HepG2 (cell line): Measurements from ENCODE around the gene GPR152. TPM values are rescaled to one million over a fixed set of nuclear protein-coding genes. Genes with fewer than 3 reads are reported as not detected.

Experiments used
- CHCHD3 ChIP-seq: sonication (generic); formaldehyde crosslinking; IDR thresholded peaks from 2 replicates; pipeline ENCODE4 v1.8.0; 2022; ENCODE audit warnings: mild to moderate bottlenecking, missing genetic modification reagents, moderate library complexity
- CREB1 ChIP-seq, 2 experiments: fragments of 450-650 bp in 1 of 2; IDR thresholded peaks; 2 replicates each; pipeline ENCODE4 v1.6.1; 2016 to 2017; ENCODE audit warnings: control low read depth in 1 of 2, mild to moderate bottlenecking in 1 of 2, missing compliant biosample characterization in 1 of 2, missing genetic modification characterization in 1 of 2
- GABPB1 ChIP-seq: IDR thresholded peaks from 2 replicates; pipeline ENCODE4 v1.6.1; 2016; ENCODE audit warnings: mild to moderate bottlenecking, missing genetic modification reagents, moderate library complexity, missing compliant biosample characterization
- GATAD2A ChIP-seq: IDR thresholded peaks from 2 replicates; pipeline ENCODE4 v1.6.1; 2016
- HCFC1 ChIP-seq: fragments of 150-350 bp; IDR thresholded peaks from 2 replicates; pipeline ENCODE4 v1.6.1; 2014; ENCODE audit warnings: low read depth, low read length
- HNF4A ChIP-seq: sonication (generic); formaldehyde crosslinking; IDR thresholded peaks from 2 replicates; pipeline ENCODE4 v1.4.0; 2020; ENCODE audit warnings: missing genetic modification reagents
- HNRNPK ChIP-seq: fragments of 200-400 bp; formaldehyde crosslinking; IDR thresholded peaks from 2 replicates; pipeline ENCODE4 v1.6.1; 2018; ENCODE audit warnings: low read length, low read depth, moderate library complexity, mild to moderate bottlenecking; ENCODE audit not compliant: poor library complexity, severe bottlenecking
- NKX3-1 ChIP-seq: sonication (generic); formaldehyde crosslinking; IDR thresholded peaks from 2 replicates; pipeline ENCODE4 v1.5.0; 2020; ENCODE audit warnings: missing genetic modification reagents
- PTBP1 ChIP-seq: fragments of 200-400 bp; formaldehyde crosslinking; IDR thresholded peaks from 2 replicates; pipeline ENCODE4 v1.6.1; 2018; ENCODE audit warnings: low read length, low read depth; ENCODE audit not compliant: poor library complexity, severe bottlenecking
- ZMYM3 ChIP-seq: sonication (generic); formaldehyde crosslinking; IDR thresholded peaks from 2 replicates; pipeline ENCODE4 v1.5.1; 2020; ENCODE audit warnings: mild to moderate bottlenecking, missing genetic modification reagents
- ZNF552 ChIP-seq: sonication (generic); formaldehyde crosslinking; IDR thresholded peaks from 2 replicates; pipeline ENCODE4 v1.9.0; 2022; ENCODE audit warnings: missing genetic modification reagents, mild to moderate bottlenecking, borderline replicate concordance
- ZNF768 ChIP-seq: sonication (generic); formaldehyde crosslinking; IDR thresholded peaks from 2 replicates; pipeline ENCODE4 v1.4.0; 2020; ENCODE audit warnings: missing genetic modification reagents
- ZNF773 ChIP-seq: sonication (generic); formaldehyde crosslinking; IDR thresholded peaks from 2 replicates; pipeline ENCODE4 v1.4.0; 2020; ENCODE audit warnings: missing genetic modification reagents, borderline replicate concordance
- polyA plus RNA-seq, 8 experiments: library from polyadenylated mRNA; depleted of rRNA in 3 of 8; stranded (reverse) in 7 of 8; unstranded in 1 of 8; fragments of >200 nt; fragmentation: Illumina TruSeq in 4 of 8; extraction: Trizol in 4 of 8; gene quantifications; 2 replicates each; pipeline versions ENCODE4 v1.2.1 to v1.2.3, GENCODE V29; 2011 to 2016; ENCODE audit warnings: low read depth in 4 of 8, missing spikeins in 1 of 8, mixed read lengths in 1 of 8; ENCODE audit not compliant: insufficient read depth in 1 of 8
- total RNA-seq, 5 experiments: library from RNA; depleted of rRNA; stranded (reverse); fragments of >200 nt; fragmentation: Illumina TruSeq; extraction: Trizol; gene quantifications; 2 replicates each; pipeline ENCODE4 v1.2.3, GENCODE V29; 2016; ENCODE audit warnings: low read depth in 1 of 5
- TF ChIP-seq, protein P1 (sequence below): sonication (generic); formaldehyde crosslinking; IDR thresholded peaks from one replicate; pipeline ENCODE4 v1.5.1; 2020; ENCODE audit warnings: mild to moderate bottlenecking, missing genetic modification reagents; ENCODE audit errors: not compliant biosample characterization
- TF ChIP-seq, protein P2 (sequence below): IDR thresholded peaks from 2 replicates; pipeline ENCODE4 v1.6.1; 2018; ENCODE audit warnings: missing genetic modification reagents
- TF ChIP-seq, protein P3 (sequence below): sonication (generic); formaldehyde crosslinking; IDR thresholded peaks from 2 replicates; pipeline ENCODE4 v1.8.1; 2022; ENCODE audit warnings: low read depth, mild to moderate bottlenecking, missing genetic modification reagents

GPR152 gene
- total and polyA plus RNA-seq, 2 of the 13 experiments (the other 11 are each of a cell fraction or from before 2014, with no cell fraction given), result not detected

DNA sequence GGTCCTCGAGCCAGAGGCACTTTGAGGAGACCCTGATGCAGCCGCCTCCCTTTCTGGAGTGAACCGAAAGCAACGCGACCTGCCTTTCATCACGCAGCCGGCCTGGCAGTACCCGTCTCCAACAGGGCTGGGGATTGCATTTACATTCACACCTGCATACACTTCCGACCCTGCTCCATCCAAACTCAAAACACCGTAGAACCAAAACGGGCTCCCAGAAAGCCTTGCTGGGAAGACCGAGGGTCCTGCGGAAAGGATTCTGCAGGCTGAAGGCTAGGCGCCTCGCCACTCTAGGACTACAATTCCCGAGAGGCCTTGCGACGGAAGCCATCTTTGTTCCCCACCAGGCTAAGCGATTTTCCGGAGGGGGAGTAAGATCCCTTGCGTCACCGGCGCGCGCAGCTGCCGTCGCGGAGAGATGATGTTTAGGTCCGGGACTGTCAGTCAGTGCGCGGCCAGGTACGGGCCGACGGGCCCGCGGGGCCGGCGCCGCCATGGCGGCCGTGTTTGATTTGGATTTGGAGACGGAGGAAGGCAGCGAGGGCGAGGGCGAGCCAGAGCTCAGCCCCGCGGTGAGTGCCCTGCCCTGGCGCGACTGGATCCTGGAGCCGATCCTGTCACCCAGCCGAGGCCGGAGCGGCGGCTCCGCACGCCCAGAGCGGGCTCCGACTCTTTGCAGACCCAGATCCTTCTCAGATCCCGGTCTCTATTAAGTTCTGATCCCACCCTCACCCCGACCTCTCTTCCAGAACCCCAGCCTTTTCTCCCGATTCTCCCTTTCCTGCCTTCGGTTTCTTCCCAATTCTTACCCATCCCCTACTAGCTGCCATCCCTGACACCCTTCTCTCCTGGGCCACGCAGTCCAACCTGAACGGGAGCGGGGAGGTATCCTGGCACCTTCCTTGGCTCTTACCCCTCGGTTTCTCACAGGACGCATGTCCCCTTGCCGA is 24.2 kb downstream of the GPR152 start, which contains the start of gene RPS6KB2 (continued):
- peak; percentile 99 for TF ChIP-seq CREB1 (IDR thresholded peaks at IDR 0.05)
- peak; percentile 99 for TF ChIP-seq CREB1 (CRISPR knock-in tag; IDR thresholded peaks at IDR 0.05)
- 0 out of 2 replicates have a peak, but pooled peaks have one; percentile 49 for TF ChIP-seq ZNF773
- TF ChIP-seq, protein P1, sequence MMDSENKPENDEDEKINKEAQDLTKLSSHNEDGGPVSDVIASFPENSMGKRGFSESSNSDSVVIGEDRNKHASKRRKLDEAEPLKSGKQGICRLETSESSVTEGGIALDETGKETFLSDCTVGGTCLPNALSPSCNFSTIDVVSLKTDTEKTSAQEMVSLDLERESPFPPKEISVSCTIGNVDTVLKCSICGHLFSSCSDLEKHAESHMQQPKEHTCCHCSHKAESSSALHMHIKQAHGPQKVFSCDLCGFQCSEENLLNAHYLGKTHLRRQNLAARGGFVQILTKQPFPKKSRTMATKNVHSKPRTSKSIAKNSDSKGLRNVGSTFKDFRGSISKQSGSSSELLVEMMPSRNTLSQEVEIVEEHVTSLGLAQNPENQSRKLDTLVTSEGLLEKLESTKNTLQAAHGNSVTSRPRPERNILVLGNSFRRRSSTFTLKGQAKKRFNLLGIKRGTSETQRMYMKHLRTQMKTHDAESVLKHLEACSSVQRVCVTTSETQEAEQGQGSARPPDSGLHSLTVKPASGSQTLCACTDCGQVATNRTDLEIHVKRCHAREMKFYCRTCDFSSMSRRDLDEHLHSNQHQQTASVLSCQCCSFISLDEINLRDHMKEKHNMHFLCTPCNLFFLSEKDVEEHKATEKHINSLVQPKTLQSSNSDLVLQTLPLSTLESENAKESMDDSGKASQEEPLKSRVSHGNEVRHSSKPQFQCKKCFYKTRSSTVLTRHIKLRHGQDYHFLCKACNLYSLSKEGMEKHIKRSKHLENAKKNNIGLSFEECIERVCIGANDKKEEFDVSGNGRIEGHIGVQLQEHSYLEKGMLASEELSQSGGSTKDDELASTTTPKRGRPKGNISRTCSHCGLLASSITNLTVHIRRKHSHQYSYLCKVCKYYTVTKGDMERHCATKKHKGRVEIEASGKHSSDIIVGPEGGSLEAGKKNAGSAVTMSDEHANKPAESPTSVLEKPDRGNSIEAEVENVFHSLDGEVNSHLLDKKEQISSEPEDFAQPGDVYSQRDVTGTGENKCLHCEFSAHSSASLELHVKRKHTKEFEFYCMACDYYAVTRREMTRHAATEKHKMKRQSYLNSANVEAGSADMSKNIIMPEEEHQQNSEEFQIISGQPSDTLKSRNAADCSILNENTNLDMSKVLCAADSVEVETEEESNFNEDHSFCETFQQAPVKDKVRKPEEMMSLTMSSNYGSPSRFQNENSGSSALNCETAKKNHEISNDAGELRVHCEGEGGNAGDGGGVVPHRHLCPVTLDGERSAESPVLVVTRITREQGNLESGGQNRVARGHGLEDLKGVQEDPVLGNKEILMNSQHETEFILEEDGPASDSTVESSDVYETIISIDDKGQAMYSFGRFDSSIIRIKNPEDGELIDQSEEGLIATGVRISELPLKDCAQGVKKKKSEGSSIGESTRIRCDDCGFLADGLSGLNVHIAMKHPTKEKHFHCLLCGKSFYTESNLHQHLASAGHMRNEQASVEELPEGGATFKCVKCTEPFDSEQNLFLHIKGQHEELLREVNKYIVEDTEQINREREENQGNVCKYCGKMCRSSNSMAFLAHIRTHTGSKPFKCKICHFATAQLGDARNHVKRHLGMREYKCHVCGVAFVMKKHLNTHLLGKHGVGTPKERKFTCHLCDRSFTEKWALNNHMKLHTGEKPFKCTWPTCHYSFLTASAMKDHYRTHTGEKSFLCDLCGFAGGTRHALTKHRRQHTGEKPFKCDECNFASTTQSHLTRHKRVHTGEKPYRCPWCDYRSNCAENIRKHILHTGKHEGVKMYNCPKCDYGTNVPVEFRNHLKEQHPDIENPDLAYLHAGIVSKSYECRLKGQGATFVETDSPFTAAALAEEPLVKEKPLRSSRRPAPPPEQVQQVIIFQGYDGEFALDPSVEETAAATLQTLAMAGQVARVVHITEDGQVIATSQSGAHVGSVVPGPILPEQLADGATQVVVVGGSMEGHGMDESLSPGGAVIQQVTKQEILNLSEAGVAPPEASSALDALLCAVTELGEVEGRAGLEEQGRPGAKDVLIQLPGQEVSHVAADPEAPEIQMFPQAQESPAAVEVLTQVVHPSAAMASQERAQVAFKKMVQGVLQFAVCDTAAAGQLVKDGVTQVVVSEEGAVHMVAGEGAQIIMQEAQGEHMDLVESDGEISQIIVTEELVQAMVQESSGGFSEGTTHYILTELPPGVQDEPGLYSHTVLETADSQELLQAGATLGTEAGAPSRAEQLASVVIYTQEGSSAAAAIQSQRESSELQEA (CRISPR knock-in tag), result no peak
- peak; percentile 37; the same call in 1 of the 2 replicates for TF ChIP-seq GATAD2A
- no peak for TF ChIP-seq PTBP1
- TF ChIP-seq ZNF768, result peak; percentile 35; the same call in 1 of the 2 replicates
- TF ChIP-seq HCFC1, result peak; percentile 94
- peak; percentile 38; the same call in 1 of the 2 replicates for TF ChIP-seq ZMYM3 (CRISPR knock-in tag)
- TF ChIP-seq, protein P2, sequence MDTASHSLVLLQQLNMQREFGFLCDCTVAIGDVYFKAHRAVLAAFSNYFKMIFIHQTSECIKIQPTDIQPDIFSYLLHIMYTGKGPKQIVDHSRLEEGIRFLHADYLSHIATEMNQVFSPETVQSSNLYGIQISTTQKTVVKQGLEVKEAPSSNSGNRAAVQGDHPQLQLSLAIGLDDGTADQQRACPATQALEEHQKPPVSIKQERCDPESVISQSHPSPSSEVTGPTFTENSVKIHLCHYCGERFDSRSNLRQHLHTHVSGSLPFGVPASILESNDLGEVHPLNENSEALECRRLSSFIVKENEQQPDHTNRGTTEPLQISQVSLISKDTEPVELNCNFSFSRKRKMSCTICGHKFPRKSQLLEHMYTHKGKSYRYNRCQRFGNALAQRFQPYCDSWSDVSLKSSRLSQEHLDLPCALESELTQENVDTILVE, result peak; percentile 68
- peak; percentile 81 for TF ChIP-seq NKX3-1 (CRISPR knock-in tag)
- peak; percentile 34; the same call in 1 of the 2 replicates for TF ChIP-seq HNF4A (CRISPR knock-in tag)
- no peak for TF ChIP-seq ZNF552 (CRISPR knock-in tag)
- TF ChIP-seq HNRNPK, result peak; percentile 35
- peak; percentile 94 for TF ChIP-seq GABPB1 (CRISPR knock-in tag)
- TF ChIP-seq, protein P3, sequence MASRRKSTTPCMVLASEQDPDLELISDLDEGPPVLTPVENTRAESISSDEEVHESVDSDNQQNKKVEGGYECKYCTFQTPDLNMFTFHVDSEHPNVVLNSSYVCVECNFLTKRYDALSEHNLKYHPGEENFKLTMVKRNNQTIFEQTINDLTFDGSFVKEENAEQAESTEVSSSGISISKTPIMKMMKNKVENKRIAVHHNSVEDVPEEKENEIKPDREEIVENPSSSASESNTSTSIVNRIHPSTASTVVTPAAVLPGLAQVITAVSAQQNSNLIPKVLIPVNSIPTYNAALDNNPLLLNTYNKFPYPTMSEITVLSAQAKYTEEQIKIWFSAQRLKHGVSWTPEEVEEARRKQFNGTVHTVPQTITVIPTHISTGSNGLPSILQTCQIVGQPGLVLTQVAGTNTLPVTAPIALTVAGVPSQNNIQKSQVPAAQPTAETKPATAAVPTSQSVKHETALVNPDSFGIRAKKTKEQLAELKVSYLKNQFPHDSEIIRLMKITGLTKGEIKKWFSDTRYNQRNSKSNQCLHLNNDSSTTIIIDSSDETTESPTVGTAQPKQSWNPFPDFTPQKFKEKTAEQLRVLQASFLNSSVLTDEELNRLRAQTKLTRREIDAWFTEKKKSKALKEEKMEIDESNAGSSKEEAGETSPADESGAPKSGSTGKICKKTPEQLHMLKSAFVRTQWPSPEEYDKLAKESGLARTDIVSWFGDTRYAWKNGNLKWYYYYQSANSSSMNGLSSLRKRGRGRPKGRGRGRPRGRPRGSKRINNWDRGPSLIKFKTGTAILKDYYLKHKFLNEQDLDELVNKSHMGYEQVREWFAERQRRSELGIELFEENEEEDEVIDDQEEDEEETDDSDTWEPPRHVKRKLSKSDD (CRISPR knock-in tag), result peak; percentile 87; the same call in 1 of the 2 replicates
- TF ChIP-seq CHCHD3 (CRISPR knock-in tag), result no peak
